ENCODE measurements around the gene LYSMD4. TPM values are rescaled to one million over a fixed set of nuclear protein-coding genes. Genes with fewer than 3 reads are reported as not detected.

LYSMD4 gene
- total RNA-seq, 5 donors from 2014 or later (not counting 1 experiment from before 2014, with no cell fraction given), result 12.6 to 26.5 (median 17.6) TPM

DNA sequence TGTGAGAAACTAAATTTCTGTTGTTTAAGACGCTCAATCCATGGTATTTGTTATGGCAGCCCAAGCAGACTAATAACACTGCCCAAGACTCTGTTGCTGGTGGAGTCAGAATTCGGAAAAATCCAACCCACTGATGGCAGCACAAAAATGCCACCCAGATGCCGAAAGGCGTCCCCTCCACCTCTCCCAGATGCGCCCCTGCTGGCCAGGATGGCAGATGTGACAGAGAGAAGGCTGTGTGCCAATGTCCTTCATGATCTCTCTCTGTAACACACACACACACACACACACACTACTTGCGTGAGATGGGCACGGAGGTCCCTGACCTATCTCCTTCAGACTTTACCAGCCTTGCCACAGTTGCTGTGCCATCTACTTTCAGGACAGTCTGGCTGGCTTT is 10.9 kb upstream of the LYSMD4 start:
- no peak overlapping the region for H3K4me3 ChIP-seq (ENCODE audit: control insufficient read depth in 1 of 2, extremely low read depth in 1 of 2, low read length in 1 of 2)
- no peak for DNase-seq
- H3K9me3 Mint-ChIP-seq, result no peaks in the 10 kb centered on the region
- H3K27ac Mint-ChIP-seq, result no peak overlapping the region
- H3K4me1 Mint-ChIP-seq, result no peaks in the 10 kb centered on the region
- no peaks in the 10 kb centered on the region for H3K9me3 ChIP-seq
- no peak overlapping the region for H3K4me3 Mint-ChIP-seq
- WGBS (ENCODE audit: insufficient coverage), result 82% methylated on average over 4 of the region's 7 CpGs
- H3K27me3 ChIP-seq (replicated peaks in 1 of 2; ENCODE audit: control insufficient read depth in 2 of 2, extremely low read depth in 1 of 2, insufficient read depth in 2 of 2, low read length in 1 of 2), result no peaks in the 10 kb centered on the region
- ChIA-PET CTCF (no interaction called here), POLR2A (no interaction called here)
- no peaks in the 10 kb centered on the region for H3K36me3 ChIP-seq (ENCODE audit: control insufficient read depth in 2 of 2, extremely low read depth in 1 of 2, insufficient read depth in 1 of 2, low read length in 1 of 2)
- H3K4me1 ChIP-seq (ENCODE audit: control insufficient read depth in 1 of 2, extremely low read depth in 1 of 2, insufficient read depth in 2 of 2, low read length in 2 of 2), result no peaks in the 10 kb centered on the region
- peaks cover 2 to 5% of the 10 kb centered on the region in 2 donors for H3K27me3 Mint-ChIP-seq
- H3K36me3 Mint-ChIP-seq, result no peaks in the 10 kb centered on the region
- H3K27ac ChIP-seq (ENCODE audit: low read length), result no peak overlapping the region
- no peak for ATAC-seq (replicated peaks in 1 of 4)

- DNase-seq (no peak), ATAC-seq (replicated peaks in 1 of 4) (no peak)
- no peaks in the 10 kb centered on the region for H3K4me1 ChIP-seq (ENCODE audit: control insufficient read depth in 1 of 2, extremely low read depth in 1 of 2, insufficient read depth in 2 of 2, low read length in 2 of 2)
- Mint-ChIP-seq H3K27ac (no peak overlapping the region), H3K36me3 (no peaks in the 10 kb centered on the region), H3K27me3 (peaks cover 2 to 5% of the 10 kb centered on the region in 2 donors), H3K4me3 (no peak overlapping the region), H3K4me1 (no peaks in the 10 kb centered on the region), H3K9me3 (no peaks in the 10 kb centered on the region)
- ChIA-PET POLR2A (no interaction called here), CTCF (no interaction called here)
- H3K9me3 ChIP-seq, result no peaks in the 10 kb centered on the region
- 100% methylated on average over 1 of the region's 2 CpGs for WGBS (ENCODE audit: insufficient coverage)
- no peaks in the 10 kb centered on the region for H3K36me3 ChIP-seq (ENCODE audit: control insufficient read depth in 2 of 2, extremely low read depth in 1 of 2, insufficient read depth in 1 of 2, low read length in 1 of 2)
- no peak overlapping the region for H3K27ac ChIP-seq (ENCODE audit: low read length)
- H3K27me3 ChIP-seq (replicated peaks in 1 of 2; ENCODE audit: control insufficient read depth in 2 of 2, extremely low read depth in 1 of 2, insufficient read depth in 2 of 2, low read length in 1 of 2), result no peaks in the 10 kb centered on the region
- no peak overlapping the region for H3K4me3 ChIP-seq (ENCODE audit: control insufficient read depth in 1 of 2, extremely low read depth in 1 of 2, low read length in 1 of 2)
Observed at GRCh38 chr15:99741835-99742234, 8.6 kb upstream of the LYSMD4 start.

GRCh38 chr15:99738021-99738847 is 5.0 kb upstream of the LYSMD4 start:
- no peak overlapping the region for H3K4me3 Mint-ChIP-seq
- H3K9me3 Mint-ChIP-seq, result no peaks in the 10 kb centered on the region
- H3K27ac Mint-ChIP-seq, result no peak overlapping the region
- no peaks in the 10 kb centered on the region for H3K36me3 Mint-ChIP-seq
- H3K4me3 ChIP-seq (ENCODE audit: control insufficient read depth in 1 of 2, extremely low read depth in 1 of 2, low read length in 1 of 2), result no peak overlapping the region
- ATAC-seq (replicated peaks in 1 of 4), result no peak
- ChIA-PET POLR2A (no interaction called here), CTCF (no interaction called here)
- H3K4me1 ChIP-seq (ENCODE audit: control insufficient read depth in 1 of 2, extremely low read depth in 1 of 2, insufficient read depth in 2 of 2, low read length in 2 of 2), result peaks cover 0 to 8% of the 10 kb centered on the region in 2 experiments
- H3K36me3 ChIP-seq (ENCODE audit: control insufficient read depth in 2 of 2, extremely low read depth in 1 of 2, insufficient read depth in 1 of 2, low read length in 1 of 2), result no peaks in the 10 kb centered on the region
- H3K27me3 ChIP-seq (replicated peaks in 1 of 2; ENCODE audit: control insufficient read depth in 2 of 2, extremely low read depth in 1 of 2, insufficient read depth in 2 of 2, low read length in 1 of 2), result no peaks in the 10 kb centered on the region
- H3K9me3 ChIP-seq, result no peaks in the 10 kb centered on the region
- DNase-seq, result no peak
- H3K27me3 Mint-ChIP-seq, result no peaks in the 10 kb centered on the region
- no peak overlapping the region for H3K27ac ChIP-seq (ENCODE audit: low read length)
- WGBS (ENCODE audit: insufficient coverage), result 84% methylated on average over 4 of the region's 7 CpGs
- peaks cover 4 to 5% (median 5%) of the 10 kb centered on the region in 3 donors for H3K4me1 Mint-ChIP-seq

DNA sequence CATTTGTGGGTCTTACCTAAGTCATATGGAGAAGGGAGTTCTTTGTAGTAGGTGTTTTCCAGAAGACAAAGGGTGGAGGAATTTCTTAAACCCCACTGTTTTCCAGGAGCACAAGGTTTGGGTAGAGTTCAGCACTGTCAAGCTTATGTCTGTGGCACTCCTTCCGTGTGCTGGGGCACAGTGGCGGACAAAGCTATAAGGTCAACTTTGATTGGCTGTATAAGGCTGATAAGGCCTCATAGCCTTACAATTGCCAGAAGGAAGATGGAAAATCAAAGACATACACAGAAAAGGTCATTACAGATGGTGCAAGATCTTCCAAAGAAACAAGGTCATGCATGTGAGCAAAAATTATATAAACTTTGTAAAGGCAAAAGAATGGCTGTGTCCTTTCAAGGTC is 3.5 kb upstream of the LYSMD4 start:
- Mint-ChIP-seq H3K27ac (no peak overlapping the region), H3K36me3 (no peaks in the 10 kb centered on the region), H3K27me3 (no peaks in the 10 kb centered on the region), H3K4me3 (no peak overlapping the region), H3K4me1 (peaks cover 13 to 14% (median 13%) of the 10 kb centered on the region in 3 donors), H3K9me3 (no peaks in the 10 kb centered on the region)
- Histone ChIP-seq H3K27ac (ENCODE audit: low read length) (no peak overlapping the region), H3K9me3 (no peaks in the 10 kb centered on the region), H3K4me1 (ENCODE audit: control insufficient read depth in 1 of 2, extremely low read depth in 1 of 2, insufficient read depth in 2 of 2, low read length in 2 of 2) (peaks cover 2 to 17% of the 10 kb centered on the region in 2 experiments), H3K36me3 (ENCODE audit: control insufficient read depth in 2 of 2, extremely low read depth in 1 of 2, insufficient read depth in 1 of 2, low read length in 1 of 2) (no peaks in the 10 kb centered on the region), H3K27me3 (replicated peaks in 1 of 2; ENCODE audit: control insufficient read depth in 2 of 2, extremely low read depth in 1 of 2, insufficient read depth in 2 of 2, low read length in 1 of 2) (no peaks in the 10 kb centered on the region), H3K4me3 (ENCODE audit: control insufficient read depth in 1 of 2, extremely low read depth in 1 of 2, low read length in 1 of 2) (no peak overlapping the region)
- WGBS (ENCODE audit: insufficient coverage), result no CpG with 5 or more reads among the region's 2 CpGs
- DNase-seq (no peak), ATAC-seq (replicated peaks in 1 of 4) (no peak)
- POLR2A ChIA-PET, result no interaction called here
- CTCF ChIA-PET, result interaction anchor here in 1 of 2 donors (0.7 to 1.4 kb wide), 2 partner anchors 29 to 32 kb away, joined by 3 to 4 read pairs; no protein-coding TSS in a partner anchor

DNA sequence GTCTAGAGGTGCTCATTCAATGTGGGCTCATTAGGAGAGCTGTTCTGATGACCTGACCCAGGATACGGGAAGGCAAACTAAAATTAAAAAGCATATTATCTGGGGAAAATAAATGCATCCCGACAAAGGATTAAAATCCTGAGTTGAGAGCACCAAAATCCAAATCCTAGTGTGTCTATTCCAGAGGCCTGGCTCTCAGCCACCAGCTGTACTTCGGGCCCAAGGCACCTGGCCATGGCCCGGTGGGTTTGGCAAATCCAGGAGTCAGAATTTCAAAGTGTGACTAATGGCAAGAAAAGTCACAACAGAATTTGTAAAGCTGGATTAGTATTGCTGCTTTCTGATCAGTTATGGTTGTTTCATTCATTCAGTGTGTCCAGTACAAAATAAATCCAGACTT is 2.6 kb upstream of the LYSMD4 start:
- no peak overlapping the region for H3K27ac Mint-ChIP-seq
- H3K27ac ChIP-seq (ENCODE audit: low read length), result no peak overlapping the region
- H3K9me3 ChIP-seq, result no peaks in the 10 kb centered on the region
- H3K4me3 ChIP-seq (ENCODE audit: control insufficient read depth in 1 of 2, extremely low read depth in 1 of 2, low read length in 1 of 2), result no peak overlapping the region
- no peaks in the 10 kb centered on the region for H3K27me3 ChIP-seq (replicated peaks in 1 of 2; ENCODE audit: control insufficient read depth in 2 of 2, extremely low read depth in 1 of 2, insufficient read depth in 2 of 2, low read length in 1 of 2)
- WGBS (ENCODE audit: insufficient coverage), result 86% methylated on average over 2 of the region's 4 CpGs
- ChIA-PET CTCF (interaction anchor here in 1 of 2 donors (1.4 kb wide), 1 partner anchor 32 kb away, joined by 4 read pairs; no protein-coding TSS in a partner anchor), POLR2A (no interaction called here)
- H3K36me3 Mint-ChIP-seq, result peaks cover 3% of the 10 kb centered on the region
- no peaks in the 10 kb centered on the region for H3K27me3 Mint-ChIP-seq
- H3K4me1 ChIP-seq (ENCODE audit: control insufficient read depth in 1 of 2, extremely low read depth in 1 of 2, insufficient read depth in 2 of 2, low read length in 2 of 2), result peaks cover 2 to 21% of the 10 kb centered on the region in 2 experiments
- H3K9me3 Mint-ChIP-seq, result no peaks in the 10 kb centered on the region
- no peak overlapping the region for H3K4me3 Mint-ChIP-seq
- H3K36me3 ChIP-seq (ENCODE audit: control insufficient read depth in 2 of 2, extremely low read depth in 1 of 2, insufficient read depth in 1 of 2, low read length in 1 of 2), result no peaks in the 10 kb centered on the region
- no peak for DNase-seq
- no peak for ATAC-seq (replicated peaks in 1 of 4)
- H3K4me1 Mint-ChIP-seq, result peaks cover 15 to 19% (median 17%) of the 10 kb centered on the region in 3 donors

DNA sequence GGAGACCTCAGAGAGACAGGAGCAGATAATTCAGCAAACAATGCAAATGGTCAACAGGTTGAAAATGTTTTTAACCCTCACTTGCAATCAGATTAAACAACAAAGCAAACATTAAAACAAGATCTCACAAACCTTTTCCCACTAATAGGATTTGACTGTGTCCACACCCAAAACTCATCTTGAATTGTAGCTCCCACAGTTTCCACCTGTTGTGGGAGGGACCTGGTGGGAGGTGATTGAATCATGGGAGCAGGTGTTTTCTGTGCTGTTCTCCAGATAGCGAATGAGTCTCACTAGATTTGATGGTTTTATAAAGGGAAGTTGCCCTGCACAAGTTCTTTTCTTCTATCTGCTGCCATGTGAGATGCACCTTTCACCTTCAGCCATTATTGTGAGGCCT is 1.3 kb upstream of the LYSMD4 start:
- H3K4me3 Mint-ChIP-seq, result peak overlapping the region; percentile 5 to 82 (median 13)
- no peaks in the 10 kb centered on the region for H3K27me3 Mint-ChIP-seq
- H3K27ac ChIP-seq (ENCODE audit: low read length), result no peak overlapping the region
- peaks cover 3% of the 10 kb centered on the region for H3K36me3 Mint-ChIP-seq
- no peaks in the 10 kb centered on the region for H3K9me3 Mint-ChIP-seq
- ATAC-seq (replicated peaks in 1 of 4) (no peak), DNase-seq (no peak)
- WGBS (ENCODE audit: insufficient coverage), result 100% methylated on average over 1 of the region's 1 CpG
- peak overlapping the region; percentile 52 to 68 for H3K27ac Mint-ChIP-seq
- H3K4me3 ChIP-seq (ENCODE audit: control insufficient read depth in 1 of 2, extremely low read depth in 1 of 2, low read length in 1 of 2), result no peak overlapping the region
- peaks cover 0 to under 1% of the 10 kb centered on the region in 2 donors for H3K36me3 ChIP-seq (ENCODE audit: control insufficient read depth in 2 of 2, extremely low read depth in 1 of 2, insufficient read depth in 1 of 2, low read length in 1 of 2)
- H3K9me3 ChIP-seq, result no peaks in the 10 kb centered on the region
- H3K4me1 Mint-ChIP-seq, result peaks cover 20 to 27% (median 25%) of the 10 kb centered on the region in 3 donors
- peaks cover 2 to 21% of the 10 kb centered on the region in 2 experiments for H3K4me1 ChIP-seq (ENCODE audit: control insufficient read depth in 1 of 2, extremely low read depth in 1 of 2, insufficient read depth in 2 of 2, low read length in 2 of 2)
- H3K27me3 ChIP-seq (replicated peaks in 1 of 2; ENCODE audit: control insufficient read depth in 2 of 2, extremely low read depth in 1 of 2, insufficient read depth in 2 of 2, low read length in 1 of 2), result no peaks in the 10 kb centered on the region
- CTCF ChIA-PET, result interaction anchor here (1.0 to 2.0 kb wide), 3 partner anchors 31 to 616 kb away, joined by 3 to 12 read pairs (median 7); no protein-coding TSS in a partner anchor
- POLR2A ChIA-PET, result no interaction called here

Data from T-cell (primary cell).